HepG2 (cell line): ENCODE data around the gene UNC5B. TPM values are rescaled to one million over a fixed set of nuclear protein-coding genes. Genes with fewer than 3 reads are reported as not detected.

Source experiments
- DNMT1 ChIP-seq: sonication (generic); formaldehyde crosslinking; IDR thresholded peaks from 2 replicates; pipeline ENCODE4 v1.5.1; 2020; ENCODE audit warnings: mild to moderate bottlenecking, missing genetic modification reagents
- DPF2 ChIP-seq: sonication (generic); formaldehyde crosslinking; IDR thresholded peaks from 2 replicates; pipeline ENCODE4 v1.4.0; 2020; ENCODE audit warnings: mild to moderate bottlenecking, low read depth, missing genetic modification reagents, borderline replicate concordance
- MIER3 ChIP-seq: IDR thresholded peaks from 2 replicates; pipeline ENCODE4 v1.6.1; 2016; ENCODE audit warnings: missing compliant biosample characterization, borderline replicate concordance
- NCOA1 ChIP-seq: sonication (generic); formaldehyde crosslinking; IDR thresholded peaks from 2 replicates; pipeline ENCODE4 v1.9.0; 2021; ENCODE audit warnings: missing genetic modification reagents
- NONO ChIP-seq, 2 experiments: fragments of 450-650 bp in 1 of 2; sonication (generic) in 1 of 2; formaldehyde crosslinking in 1 of 2; IDR thresholded peaks in 1 of 2; conservative IDR thresholded peaks in 1 of 2; 2 replicates each; pipeline versions ENCODE4 v1.6.1 to v1.8.0; 2017 to 2022; ENCODE audit warnings: mild to moderate bottlenecking in 1 of 2, missing genetic modification reagents in 1 of 2, moderate library complexity in 1 of 2
- NR1H2 ChIP-seq: sonication (generic); formaldehyde crosslinking; IDR thresholded peaks from 2 replicates; pipeline ENCODE4 v1.8.1; 2022; ENCODE audit warnings: low read depth, missing genetic modification reagents, borderline replicate concordance
- PAWR ChIP-seq: sonication (generic); formaldehyde crosslinking; IDR thresholded peaks from 2 replicates; pipeline ENCODE4 v1.4.0; 2020; ENCODE audit warnings: missing genetic modification reagents, mild to moderate bottlenecking, borderline replicate concordance
- REPIN1 ChIP-seq: sonication (generic); formaldehyde crosslinking; IDR thresholded peaks from 2 replicates; pipeline ENCODE4 v1.8.0; 2022; ENCODE audit warnings: missing genetic modification reagents, low read depth, mild to moderate bottlenecking, borderline replicate concordance
- SNAI1 ChIP-seq: sonication (generic); formaldehyde crosslinking; IDR thresholded peaks from 2 replicates; pipeline ENCODE4 v1.5.0; 2020; ENCODE audit warnings: mild to moderate bottlenecking, missing genetic modification reagents, borderline replicate concordance
- TBX2 ChIP-seq: sonication (generic); formaldehyde crosslinking; IDR thresholded peaks from 2 replicates; pipeline ENCODE4 v1.5.0; 2020; ENCODE audit warnings: missing genetic modification reagents, mild to moderate bottlenecking, borderline replicate concordance
- ZNF747 ChIP-seq: sonication (generic); formaldehyde crosslinking; IDR thresholded peaks from 2 replicates; pipeline ENCODE4 v1.8.1; 2023; ENCODE audit warnings: missing genetic modification reagents, mild to moderate bottlenecking, borderline replicate concordance
- ZNF777 ChIP-seq: sonication (generic); formaldehyde crosslinking; IDR thresholded peaks from 2 replicates; pipeline ENCODE4 v1.4.0; 2020; ENCODE audit warnings: missing genetic modification reagents
- ZNF790 ChIP-seq: sonication (generic); formaldehyde crosslinking; IDR thresholded peaks from 2 replicates; pipeline ENCODE4 v1.8.0; 2022; ENCODE audit warnings: missing genetic modification reagents, mild to moderate bottlenecking, borderline replicate concordance
- polyA plus RNA-seq, 8 experiments: library from polyadenylated mRNA; depleted of rRNA in 3 of 8; stranded (reverse) in 7 of 8; unstranded in 1 of 8; fragments of >200 nt; fragmentation: Illumina TruSeq in 4 of 8; extraction: Trizol in 4 of 8; gene quantifications; 2 replicates each; pipeline versions ENCODE4 v1.2.1 to v1.2.3, GENCODE V29; 2011 to 2016; ENCODE audit warnings: low read depth in 4 of 8, missing spikeins in 1 of 8, mixed read lengths in 1 of 8; ENCODE audit not compliant: insufficient read depth in 1 of 8
- total RNA-seq, 5 experiments: library from RNA; depleted of rRNA; stranded (reverse); fragments of >200 nt; fragmentation: Illumina TruSeq; extraction: Trizol; gene quantifications; 2 replicates each; pipeline ENCODE4 v1.2.3, GENCODE V29; 2016; ENCODE audit warnings: low read depth in 1 of 5
- TF ChIP-seq, protein P1 (sequence below): sonication (generic); formaldehyde crosslinking; IDR thresholded peaks from 2 replicates; pipeline ENCODE4 v1.4.0; 2020; ENCODE audit warnings: missing genetic modification reagents
- TF ChIP-seq, protein P2 (sequence below): sonication (generic); formaldehyde crosslinking; IDR thresholded peaks from 2 replicates; pipeline ENCODE4 v1.4.0; 2020; ENCODE audit warnings: mild to moderate bottlenecking, missing genetic modification reagents
- TF ChIP-seq, protein P3 (sequence below): IDR thresholded peaks from 2 replicates; pipeline ENCODE4 v1.6.1; 2016; ENCODE audit warnings: missing genetic modification reagents, missing compliant biosample characterization
- TF ChIP-seq, protein P4 (sequence below): IDR thresholded peaks from 2 replicates; pipeline ENCODE4 v1.6.1; 2012; ENCODE audit warnings: inconsistent platforms
- TF ChIP-seq, protein P5 (sequence below): sonication (generic); formaldehyde crosslinking; IDR thresholded peaks from 2 replicates; pipeline ENCODE4 v1.5.1; 2020; ENCODE audit warnings: missing genetic modification reagents, mild to moderate bottlenecking, borderline replicate concordance

The UNC5B gene
- total and polyA plus RNA-seq, 2 of the 13 experiments (the other 11 are each of a cell fraction or from before 2014, with no cell fraction given) = 0.07 TPM

DNA sequence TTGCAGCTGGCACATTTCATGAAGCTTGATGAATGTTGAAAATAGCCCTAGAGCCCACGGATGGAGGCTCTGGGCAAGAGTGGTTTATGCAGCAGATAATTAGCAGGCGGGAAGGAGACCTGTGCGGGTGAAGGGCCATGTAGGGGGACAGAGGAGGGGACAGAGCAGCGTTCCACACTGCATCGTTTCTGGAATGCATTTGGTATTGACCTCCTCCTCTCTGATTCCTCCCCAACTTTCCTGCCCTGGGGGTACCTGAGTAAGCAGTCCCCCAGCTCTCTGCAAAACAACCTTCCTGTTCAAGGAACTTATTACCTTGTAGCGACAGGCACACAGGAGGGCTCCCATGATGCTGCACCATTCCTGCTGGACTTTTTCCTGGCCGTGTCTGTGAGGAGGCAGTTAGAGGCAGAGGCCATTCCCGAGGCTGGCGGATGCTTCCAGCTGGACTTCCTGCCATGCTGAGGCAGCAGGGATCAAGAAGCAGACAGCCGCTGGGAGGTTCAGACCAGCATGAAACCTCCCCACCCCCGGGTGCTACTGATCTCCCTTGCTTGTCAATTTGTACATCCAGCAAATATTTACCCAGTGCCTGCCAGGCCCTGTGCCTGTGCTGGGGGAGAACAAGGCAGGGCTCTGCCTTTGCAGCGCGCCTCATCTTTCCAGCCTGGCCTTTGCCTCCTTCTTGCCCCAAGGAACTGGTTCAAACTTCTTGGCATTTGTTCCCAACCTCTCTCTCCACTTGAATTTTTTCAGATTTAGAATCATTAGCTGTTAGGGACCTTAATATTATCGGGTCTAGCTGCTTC lies 135.4 kb downstream of the UNC5B start (continued):
- TF ChIP-seq, protein P1, sequence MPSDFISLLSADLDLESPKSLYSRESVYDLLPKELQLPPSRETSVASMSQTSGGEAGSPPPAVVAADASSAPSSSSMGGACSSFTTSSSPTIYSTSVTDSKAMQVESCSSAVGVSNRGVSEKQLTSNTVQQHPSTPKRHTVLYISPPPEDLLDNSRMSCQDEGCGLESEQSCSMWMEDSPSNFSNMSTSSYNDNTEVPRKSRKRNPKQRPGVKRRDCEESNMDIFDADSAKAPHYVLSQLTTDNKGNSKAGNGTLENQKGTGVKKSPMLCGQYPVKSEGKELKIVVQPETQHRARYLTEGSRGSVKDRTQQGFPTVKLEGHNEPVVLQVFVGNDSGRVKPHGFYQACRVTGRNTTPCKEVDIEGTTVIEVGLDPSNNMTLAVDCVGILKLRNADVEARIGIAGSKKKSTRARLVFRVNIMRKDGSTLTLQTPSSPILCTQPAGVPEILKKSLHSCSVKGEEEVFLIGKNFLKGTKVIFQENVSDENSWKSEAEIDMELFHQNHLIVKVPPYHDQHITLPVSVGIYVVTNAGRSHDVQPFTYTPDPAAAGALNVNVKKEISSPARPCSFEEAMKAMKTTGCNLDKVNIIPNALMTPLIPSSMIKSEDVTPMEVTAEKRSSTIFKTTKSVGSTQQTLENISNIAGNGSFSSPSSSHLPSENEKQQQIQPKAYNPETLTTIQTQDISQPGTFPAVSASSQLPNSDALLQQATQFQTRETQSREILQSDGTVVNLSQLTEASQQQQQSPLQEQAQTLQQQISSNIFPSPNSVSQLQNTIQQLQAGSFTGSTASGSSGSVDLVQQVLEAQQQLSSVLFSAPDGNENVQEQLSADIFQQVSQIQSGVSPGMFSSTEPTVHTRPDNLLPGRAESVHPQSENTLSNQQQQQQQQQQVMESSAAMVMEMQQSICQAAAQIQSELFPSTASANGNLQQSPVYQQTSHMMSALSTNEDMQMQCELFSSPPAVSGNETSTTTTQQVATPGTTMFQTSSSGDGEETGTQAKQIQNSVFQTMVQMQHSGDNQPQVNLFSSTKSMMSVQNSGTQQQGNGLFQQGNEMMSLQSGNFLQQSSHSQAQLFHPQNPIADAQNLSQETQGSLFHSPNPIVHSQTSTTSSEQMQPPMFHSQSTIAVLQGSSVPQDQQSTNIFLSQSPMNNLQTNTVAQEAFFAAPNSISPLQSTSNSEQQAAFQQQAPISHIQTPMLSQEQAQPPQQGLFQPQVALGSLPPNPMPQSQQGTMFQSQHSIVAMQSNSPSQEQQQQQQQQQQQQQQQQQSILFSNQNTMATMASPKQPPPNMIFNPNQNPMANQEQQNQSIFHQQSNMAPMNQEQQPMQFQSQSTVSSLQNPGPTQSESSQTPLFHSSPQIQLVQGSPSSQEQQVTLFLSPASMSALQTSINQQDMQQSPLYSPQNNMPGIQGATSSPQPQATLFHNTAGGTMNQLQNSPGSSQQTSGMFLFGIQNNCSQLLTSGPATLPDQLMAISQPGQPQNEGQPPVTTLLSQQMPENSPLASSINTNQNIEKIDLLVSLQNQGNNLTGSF (CRISPR knock-in tag) = no peak
- peak; percentile 87 for TF ChIP-seq MIER3 (CRISPR knock-in tag)
- TF ChIP-seq PAWR (CRISPR knock-in tag) = no peak
- peak; percentile 87; the same call in 1 of the 2 replicates for TF ChIP-seq TBX2
- TF ChIP-seq NR1H2 (CRISPR knock-in tag) = no peak
- no peak for TF ChIP-seq NCOA1 (CRISPR knock-in tag)
- TF ChIP-seq DPF2 (CRISPR knock-in tag) = peak; percentile 76; the same call in 1 of the 2 replicates
- no peak for TF ChIP-seq REPIN1 (CRISPR knock-in tag)
- TF ChIP-seq, protein P2, sequence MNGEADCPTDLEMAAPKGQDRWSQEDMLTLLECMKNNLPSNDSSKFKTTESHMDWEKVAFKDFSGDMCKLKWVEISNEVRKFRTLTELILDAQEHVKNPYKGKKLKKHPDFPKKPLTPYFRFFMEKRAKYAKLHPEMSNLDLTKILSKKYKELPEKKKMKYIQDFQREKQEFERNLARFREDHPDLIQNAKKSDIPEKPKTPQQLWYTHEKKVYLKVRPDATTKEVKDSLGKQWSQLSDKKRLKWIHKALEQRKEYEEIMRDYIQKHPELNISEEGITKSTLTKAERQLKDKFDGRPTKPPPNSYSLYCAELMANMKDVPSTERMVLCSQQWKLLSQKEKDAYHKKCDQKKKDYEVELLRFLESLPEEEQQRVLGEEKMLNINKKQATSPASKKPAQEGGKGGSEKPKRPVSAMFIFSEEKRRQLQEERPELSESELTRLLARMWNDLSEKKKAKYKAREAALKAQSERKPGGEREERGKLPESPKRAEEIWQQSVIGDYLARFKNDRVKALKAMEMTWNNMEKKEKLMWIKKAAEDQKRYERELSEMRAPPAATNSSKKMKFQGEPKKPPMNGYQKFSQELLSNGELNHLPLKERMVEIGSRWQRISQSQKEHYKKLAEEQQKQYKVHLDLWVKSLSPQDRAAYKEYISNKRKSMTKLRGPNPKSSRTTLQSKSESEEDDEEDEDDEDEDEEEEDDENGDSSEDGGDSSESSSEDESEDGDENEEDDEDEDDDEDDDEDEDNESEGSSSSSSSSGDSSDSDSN = peak; percentile 71
- TF ChIP-seq SNAI1 (CRISPR knock-in tag) = no peak
- TF ChIP-seq ZNF747 (CRISPR knock-in tag) = 0 out of 2 replicates have a peak, but pooled peaks have one; percentile 56
- TF ChIP-seq NONO (IDR thresholded peaks at IDR 0.05) = no peak
- TF ChIP-seq NONO (CRISPR knock-in tag; conservative IDR thresholded peaks at IDR 0.05) = 0 out of 2 replicates have a peak, but pooled peaks have one; percentile 59
- TF ChIP-seq ZNF777 (CRISPR knock-in tag) = no peak
- TF ChIP-seq, protein P3, sequence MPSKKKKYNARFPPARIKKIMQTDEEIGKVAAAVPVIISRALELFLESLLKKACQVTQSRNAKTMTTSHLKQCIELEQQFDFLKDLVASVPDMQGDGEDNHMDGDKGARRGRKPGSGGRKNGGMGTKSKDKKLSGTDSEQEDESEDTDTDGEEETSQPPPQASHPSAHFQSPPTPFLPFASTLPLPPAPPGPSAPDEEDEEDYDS (CRISPR knock-in tag) = peak; percentile 49
- TF ChIP-seq, protein P4, sequence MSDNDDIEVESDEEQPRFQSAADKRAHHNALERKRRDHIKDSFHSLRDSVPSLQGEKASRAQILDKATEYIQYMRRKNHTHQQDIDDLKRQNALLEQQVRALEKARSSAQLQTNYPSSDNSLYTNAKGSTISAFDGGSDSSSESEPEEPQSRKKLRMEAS = peak; percentile 65
- TF ChIP-seq, protein P5, sequence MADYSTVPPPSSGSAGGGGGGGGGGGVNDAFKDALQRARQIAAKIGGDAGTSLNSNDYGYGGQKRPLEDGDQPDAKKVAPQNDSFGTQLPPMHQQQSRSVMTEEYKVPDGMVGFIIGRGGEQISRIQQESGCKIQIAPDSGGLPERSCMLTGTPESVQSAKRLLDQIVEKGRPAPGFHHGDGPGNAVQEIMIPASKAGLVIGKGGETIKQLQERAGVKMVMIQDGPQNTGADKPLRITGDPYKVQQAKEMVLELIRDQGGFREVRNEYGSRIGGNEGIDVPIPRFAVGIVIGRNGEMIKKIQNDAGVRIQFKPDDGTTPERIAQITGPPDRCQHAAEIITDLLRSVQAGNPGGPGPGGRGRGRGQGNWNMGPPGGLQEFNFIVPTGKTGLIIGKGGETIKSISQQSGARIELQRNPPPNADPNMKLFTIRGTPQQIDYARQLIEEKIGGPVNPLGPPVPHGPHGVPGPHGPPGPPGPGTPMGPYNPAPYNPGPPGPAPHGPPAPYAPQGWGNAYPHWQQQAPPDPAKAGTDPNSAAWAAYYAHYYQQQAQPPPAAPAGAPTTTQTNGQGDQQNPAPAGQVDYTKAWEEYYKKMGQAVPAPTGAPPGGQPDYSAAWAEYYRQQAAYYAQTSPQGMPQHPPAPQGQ (CRISPR knock-in tag) = no peak
- no peak for TF ChIP-seq DNMT1
- no peak for TF ChIP-seq ZNF790 (CRISPR knock-in tag)
